GM21367 (cell line): ENCODE results near the gene C5orf47.
"Not testable (repeated sequence)": the region's sequence is repeated elsewhere in the genome, so short reads cannot be mapped to it uniquely, and the experiment has no call there.

Experiments
- ATAC-seq: cut with Tn5 transposase; IDR thresholded peaks from one replicate; pipeline ENCODE4 v1.9.1; 2021; ENCODE audit not compliant: unreplicated experiment

The C5orf47 gene

DNA sequence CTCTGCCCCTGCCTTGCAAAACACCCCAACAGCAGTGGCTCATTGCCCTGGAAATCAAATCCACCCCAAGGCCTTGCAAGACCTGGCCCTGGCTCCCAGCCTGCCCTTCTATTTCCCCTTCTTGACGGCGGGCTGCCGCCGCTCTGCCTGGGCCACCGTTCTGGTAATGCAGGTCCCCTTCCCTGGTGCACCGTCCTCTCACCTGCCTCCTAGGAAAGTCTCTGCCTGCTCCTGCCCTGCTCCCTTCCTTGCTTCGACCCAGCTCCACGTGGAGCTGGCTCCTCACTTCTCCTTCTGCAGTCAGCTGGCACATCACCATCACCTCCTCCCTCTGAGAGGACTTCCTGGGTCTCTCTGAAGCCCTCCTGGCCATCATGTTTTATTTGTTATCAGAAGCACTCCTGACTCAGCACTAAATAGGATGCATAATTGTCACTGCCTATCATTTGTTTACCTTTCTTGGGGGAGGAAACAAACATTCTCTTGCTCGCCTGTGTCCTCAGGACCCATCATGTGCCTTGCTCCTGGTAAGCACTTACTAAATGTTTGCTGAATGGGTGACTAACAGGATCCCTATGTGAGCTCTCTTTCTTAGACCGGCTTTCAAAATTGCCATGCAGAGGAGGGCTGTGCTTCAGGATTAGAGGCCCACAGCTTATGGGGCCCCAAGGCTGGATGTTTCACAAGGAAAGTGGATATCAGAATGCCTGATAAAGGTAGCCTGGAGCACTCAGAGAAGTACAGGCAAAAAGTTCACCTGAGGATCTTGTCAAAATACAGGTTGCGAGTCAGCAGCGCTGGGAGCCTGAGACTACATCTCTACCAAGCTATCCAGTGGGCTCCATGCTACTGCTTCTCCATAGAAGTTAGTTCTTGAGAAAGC lies 19.6 kb upstream of the C5orf47 start:
- ATAC-seq: no peak

DNA sequence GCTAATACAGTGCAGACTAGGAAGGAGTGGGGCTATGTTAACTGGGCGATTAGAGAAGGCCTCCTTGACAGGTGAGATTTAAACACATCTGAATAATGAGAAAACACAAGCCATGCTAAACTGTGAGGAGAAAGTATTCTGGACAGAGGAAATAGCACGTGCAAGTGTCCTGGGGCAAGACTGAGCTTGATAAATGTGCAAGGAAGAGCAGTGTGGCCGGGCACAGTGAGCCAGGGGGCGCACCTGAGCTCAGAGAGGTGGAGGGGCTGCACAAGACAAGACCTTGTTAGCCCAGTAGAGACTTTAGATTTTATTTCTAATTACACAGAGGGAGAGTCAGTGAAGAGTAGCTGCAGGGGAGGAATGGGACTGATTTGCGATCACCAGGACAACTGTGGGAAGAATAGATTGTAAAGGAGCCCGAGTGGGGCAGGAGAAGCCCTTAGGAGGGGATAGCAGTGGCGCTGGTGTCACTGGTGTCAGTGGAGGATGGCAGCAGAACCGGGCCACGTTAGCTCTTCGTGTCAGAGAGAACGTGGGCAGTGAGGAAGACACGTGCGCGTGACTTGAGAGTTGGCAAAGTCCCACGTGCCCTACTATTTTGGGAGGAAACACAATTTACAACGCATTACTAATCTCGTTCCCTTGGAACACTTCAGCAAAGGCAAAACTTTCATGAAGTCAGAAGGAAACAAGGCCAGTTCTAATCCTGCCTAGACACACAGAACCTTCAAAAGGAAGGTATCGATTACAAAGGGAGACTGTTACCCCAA lies 17.9 kb upstream of the C5orf47 start:
- no peak for ATAC-seq

DNA sequence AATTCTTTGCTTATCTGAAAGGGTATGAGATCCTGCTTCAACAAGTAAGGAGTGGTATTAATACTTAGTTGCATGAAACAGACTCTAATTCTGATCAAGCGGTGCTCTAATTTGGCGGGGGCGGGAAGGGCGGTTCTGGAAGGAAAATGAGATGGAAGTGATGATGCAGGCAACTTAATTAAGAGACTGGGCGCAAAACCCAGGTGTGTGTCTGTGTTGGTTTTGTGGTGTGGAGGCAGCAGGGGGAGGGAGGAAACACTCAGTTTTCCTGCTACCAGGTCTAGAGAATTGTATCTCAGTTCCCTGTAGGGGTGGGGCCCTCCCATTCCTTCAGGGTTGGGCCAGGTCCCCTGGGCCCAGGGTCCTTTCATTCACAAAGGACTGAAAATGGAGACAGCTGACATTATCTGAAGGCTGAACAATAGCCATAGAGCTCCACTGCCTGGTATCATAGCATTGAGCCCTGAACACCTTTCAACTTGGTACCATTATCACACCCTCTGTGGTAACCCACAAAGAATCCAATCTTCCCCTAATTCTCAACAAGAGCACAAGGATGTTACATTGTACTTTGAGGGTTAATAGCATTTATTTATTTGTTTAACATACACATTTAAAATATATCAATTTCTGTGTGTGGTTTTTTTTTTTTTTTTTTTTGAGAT lies 17.2 kb upstream of the C5orf47 start:
- ATAC-seq: no peak

DNA sequence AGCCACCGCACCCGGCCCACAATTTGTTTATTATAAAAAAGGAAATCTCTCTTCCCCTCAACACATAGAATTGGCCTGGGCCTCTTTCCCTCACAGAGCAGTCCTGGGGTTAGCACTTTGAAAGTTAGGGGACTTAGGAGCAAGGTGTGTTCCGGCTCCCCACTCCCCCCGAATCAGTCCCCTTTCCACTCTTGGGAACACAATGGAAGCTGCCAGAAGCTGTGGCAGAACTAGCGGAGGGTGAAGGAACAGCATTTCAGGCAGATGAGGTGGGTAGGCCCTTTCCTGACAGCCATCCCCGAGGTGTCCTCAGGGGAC lies 16.4 kb upstream of the C5orf47 start:
- no peak for ATAC-seq

DNA sequence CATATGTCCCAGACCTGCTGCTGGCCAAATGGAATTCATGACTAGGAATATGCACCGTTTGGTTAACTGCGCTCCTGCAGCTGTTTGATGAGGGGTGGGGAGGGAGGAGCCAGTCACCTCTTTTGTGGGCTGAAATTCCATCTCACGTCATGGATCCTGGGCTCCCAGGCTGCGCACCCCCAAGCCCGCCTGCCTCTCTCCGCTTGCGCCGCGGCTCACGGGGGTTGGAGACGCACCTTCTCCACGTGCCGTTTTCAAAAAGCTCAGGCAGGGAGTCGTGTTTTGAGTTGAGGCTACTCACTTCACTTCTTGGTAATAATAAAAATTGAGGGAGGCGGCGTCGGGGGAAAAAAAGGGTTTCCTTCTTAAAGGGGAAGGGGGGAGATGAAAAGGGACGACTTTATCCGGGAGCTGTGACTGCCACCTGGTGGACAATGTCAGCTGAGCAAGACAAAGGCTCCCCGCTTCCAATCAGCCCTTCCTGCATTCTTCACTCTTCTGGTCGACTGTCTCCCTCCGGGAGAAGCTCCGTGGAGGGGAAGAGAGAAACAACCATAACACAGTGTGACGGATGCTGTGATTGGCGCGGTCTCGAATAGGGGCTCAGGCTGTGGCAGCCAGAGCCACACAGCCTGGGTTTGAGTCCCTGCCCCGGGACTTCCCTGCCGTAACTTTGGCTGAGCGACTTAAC lies 15.9 kb upstream of the C5orf47 start:
- ATAC-seq: peak; percentile 85

DNA sequence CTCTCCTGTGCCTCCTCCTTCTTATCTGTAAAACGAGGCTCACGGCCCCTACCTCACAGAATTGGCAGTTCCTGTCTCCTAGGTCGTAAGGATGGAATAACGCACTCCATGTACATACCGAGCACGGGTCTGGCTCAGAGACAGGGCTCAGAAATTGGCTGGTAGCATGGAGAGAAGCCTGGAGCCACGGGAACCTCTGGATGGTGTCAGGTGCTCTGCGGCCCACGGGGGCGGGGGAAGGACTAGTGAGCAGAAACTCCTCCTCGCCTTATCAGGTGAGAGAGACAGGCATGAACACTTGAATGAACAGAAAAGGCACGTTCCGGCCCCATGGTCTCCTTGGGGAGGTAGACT lies 15.4 kb upstream of the C5orf47 start:
- ATAC-seq: no peak

DNA sequence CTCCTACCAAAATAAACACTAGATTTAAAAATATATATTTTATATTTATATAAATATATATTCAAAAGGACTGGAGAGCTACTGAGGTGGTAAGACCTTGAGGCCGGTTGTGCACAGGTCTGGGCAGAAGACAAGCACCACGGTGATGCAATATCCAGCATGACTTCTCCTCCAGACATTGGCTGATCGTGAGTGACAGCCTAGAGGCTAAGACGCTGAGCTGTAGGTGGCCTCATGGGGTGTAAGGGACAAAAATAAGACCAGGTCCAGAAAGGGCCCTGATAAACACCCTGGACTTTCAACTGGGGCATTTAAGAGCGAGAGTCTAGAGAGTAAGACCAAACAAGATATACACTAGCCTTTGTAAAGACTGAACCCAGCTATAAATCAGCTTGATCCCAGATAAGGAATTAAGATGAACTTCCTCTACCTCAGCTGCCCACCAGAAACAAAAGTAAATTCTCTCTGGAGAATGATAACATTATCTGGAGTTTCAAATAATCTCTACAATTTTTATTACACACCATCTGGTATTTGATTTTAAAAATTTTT lies 14.2 kb upstream of the C5orf47 start:
- no peak for ATAC-seq

DNA sequence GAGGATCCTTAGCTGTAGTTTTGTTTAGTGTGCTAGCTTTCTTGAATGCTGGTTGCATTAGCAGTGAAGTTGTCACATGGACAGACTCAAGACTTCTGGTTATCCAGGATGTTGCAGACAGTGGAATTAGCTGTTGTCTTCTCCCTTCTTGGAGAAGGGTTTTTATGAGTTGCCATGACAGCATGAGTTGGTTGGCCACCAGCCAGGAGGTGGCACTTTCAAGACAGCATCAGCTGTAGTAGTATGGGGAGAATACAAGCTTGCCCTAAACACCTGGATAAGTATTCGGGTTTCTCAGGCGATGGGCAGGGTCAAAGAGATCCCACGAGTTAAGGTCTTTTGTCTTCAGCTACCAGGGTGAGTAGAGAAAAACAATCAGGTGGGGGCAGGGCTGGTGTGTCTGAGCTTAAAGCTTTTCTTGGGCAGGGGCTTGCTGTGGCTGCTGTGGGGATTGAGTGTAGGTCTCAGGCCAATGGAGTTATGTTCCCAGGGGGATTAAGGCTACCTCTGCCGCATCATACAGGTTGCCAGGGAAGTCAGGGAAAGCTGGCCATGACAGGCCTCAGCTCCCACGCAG lies 7.7 kb upstream of the C5orf47 start:
- no peak for ATAC-seq

DNA sequence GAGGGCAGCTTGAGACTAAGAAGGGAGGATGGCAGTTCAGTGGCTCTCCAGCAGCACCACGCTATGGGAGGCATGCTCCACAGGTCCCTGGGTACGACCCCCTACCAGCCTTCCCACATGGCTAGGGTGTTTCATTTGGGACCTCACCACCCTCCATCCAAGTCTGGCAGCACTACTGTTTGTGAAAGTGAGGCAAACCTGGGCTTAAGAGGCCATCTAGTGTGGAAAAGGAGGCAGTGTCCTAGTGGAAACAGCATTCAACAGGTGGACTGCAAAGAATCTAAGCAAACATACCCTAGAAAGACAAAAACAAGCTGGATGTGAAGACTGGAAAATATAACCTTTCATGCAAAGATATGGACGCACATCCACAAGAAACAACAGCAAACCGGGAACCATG lies 4.8 kb upstream of the C5orf47 start:
- ATAC-seq: no peak

DNA sequence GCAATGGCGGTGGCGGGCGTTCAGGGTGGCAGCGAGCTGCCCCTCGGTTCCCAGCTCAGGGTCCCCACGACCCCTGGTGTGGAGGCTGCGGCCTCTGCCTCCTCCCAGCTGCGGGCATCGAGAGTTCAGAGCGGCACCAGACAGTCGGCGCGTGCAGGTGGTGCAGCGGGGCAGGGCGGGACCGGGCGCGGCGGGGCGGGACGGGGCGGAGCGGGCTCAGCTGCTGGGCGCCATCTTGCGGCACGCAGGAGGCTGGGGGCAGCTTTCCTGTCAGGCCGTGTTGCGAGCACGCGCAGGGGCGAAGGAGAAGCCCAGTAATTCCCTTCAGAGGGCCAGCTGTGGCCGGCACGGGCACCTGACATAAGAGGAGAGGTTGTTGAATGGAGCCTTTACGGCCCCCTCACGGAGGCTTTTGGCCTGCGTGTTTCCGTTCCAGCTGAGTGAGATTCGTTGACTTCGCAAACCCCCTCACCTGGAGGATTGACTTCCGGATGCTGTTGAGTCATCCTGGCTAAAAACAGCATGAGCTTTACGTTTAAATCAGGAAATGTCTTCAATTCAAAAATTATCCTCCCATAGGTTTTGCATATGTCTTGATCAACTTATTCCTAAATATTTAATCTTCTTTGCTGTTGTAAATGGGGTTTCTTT lies 587 bp downstream of the C5orf47 start:
- no peak for ATAC-seq

DNA sequence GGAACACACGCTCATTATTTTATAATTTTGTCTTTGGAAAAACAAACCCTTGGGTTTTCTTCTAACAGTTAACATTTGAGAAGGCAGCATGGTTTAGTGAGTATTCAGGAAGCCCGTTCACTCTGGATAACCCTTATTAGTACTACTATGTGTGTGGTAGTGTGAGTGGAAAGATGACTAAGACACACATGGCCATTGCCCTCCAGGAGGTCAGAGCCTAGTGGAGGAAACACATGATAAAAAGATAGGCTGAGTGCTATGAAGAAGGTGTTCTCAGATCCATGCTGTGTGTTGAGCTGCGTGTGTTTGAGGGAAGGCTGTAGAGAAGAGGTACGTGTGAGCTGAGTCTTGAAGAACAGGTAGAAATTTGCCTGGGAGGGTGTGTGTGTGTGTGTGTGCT lies 8.4 kb downstream of the C5orf47 start:
- no peak for ATAC-seq

DNA sequence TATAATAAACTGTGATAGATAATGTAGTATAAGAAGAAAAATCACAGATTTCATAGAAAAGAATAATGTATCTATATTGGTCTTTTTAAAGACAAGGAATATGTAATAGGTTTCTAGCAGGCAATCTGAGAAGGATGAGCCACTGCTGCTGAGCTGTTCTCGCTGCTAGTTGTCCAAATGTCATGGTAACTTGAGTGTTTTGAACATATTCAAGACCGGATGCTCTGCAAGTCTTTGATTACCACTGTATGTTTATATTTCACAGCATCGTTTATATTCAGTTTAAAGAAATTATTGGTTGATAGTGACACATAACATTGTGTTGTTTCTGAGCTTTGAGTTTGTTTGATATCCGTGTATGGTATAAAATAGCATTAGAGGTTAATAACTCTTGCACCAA lies 9.6 kb downstream of the C5orf47 start:
- no peak for ATAC-seq

DNA sequence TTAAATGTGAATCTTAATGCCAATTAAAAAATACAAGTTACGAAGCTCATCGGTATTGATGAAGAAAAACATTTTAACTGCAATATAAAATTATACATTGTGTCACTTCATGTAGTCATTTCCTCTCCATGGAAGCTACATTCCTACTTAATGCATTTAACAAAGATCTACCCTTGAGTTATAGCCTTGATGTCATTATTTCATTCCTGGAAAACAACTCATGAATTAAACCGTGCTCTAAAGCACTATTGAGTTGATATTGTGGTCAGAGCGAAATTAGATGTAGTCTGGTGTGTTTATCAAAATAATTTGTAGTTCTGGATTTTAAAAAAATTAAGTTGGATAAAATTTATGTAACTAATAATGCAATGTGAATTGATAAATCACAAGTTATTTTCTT lies 11.1 kb downstream of the C5orf47 start:
- ATAC-seq: no peak

DNA sequence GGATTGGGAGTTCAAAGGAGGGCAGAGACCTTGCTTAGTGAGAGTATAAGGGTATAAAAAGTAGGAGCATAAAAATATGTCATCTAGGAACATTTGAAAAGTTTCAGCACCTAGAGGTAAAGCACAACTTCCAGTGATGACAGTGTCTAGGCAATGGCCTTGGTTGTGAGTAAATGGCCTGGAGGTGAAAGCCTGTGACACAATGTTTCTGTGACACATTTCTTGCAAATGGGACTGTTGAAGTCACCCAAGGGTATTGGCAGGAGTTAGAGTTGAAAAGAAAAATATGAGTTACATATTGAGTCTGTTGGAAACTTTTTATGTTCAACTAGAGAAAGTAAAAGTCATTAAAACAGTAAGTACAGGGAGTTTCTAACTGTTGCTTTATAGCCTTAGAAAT lies 14.8 kb downstream of the C5orf47 start:
- ATAC-seq: no peak

DNA sequence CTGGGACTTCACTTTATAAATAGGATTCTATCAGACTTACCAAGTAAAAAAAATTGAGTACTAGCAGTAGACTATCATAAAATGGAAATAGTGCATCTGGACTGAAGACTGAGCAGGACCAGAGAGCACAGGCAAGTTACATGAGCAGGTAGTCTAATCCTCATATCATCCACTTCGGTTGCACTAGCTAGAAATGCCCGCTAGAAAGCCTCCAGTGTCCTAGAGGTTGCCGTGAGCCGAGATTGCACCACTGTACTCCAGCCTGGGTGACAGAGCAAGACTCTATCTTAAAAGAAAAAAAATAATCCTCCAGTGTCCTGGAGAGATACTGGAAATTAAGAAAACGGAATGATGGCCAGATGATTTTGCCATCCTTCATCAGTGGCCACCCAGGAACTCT lies 20.0 kb downstream of the C5orf47 start:
- ATAC-seq: no peak

DNA sequence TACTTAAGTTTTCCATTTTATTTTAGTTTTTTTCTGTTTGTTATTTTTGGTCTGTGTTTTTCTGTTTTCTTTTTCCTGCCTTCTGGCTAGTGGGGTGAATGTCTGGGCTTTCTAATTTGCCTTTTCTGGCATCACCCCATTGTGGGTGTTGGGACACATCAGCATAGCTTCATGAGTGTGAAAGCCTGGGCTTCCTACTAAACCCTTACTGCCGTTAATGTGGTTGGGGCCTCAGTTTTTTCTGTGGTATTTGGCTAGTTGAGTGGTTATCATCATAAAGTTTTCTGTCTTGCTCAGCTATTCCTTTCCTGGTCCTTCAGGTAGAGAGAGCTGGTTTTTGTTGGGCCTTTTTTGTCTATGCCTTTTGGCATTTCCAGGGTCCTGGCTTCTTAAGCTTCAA lies 21.4 kb downstream of the C5orf47 start:
- ATAC-seq: no peak

DNA sequence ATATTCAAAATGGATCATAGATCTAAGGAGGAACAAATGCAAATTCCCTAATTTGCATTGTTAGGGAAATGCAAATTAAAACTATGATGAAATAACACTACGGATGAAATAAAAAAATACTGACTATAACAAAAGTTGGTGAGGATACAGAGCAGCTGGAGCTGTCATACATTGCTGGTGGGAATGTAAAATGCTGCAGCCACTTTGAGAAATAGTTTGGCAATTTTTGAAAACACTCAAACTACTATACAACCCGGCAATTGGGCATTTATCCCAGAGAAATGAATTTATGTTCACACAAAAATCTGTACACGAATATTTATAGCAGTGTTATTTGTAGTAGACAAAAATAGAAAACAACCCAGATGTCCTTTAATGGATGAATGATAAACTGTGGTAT lies 22.5 kb downstream of the C5orf47 start:
- ATAC-seq: no peak

DNA sequence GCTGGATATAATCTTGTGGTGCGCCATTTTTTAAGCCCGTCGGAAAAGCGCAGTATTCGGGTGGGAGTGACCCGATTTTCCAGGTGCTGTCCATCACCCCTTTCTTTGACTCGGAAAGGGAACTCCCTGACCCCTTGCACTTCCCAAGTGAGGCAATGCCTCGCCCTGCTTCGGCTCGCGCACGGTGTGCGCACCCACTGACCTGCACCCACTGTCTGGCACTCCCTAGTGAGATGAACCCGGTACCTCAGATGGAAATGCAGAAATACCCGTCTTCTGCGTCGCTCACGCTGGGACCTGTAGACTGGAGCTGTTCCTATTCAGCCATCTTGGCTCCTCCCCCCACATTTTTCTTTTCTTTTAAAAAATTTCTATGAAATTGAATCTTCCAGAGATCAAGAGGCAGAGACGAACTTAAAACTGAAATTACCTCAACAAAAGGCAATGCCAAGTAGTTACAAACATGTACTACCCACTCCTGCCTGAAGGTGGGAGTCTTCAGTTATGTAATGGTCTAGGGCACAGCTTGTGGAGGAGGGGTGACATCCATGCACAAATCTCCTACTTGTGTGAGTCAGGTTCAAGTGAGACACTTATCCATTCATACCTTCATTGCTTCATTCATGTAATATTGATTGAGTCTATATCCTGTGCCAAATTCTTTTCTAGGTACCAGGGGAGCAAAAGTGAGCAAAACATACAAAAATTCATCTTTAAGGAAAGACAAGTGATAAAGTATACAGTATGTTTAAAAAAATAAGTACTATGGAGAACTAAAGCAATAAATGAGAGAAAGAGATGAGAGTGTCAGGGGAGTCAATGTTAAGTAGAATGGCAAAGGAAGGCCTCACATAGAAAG lies 31.3 kb downstream of the C5orf47 start:
- ATAC-seq: not testable (repeated sequence)

DNA sequence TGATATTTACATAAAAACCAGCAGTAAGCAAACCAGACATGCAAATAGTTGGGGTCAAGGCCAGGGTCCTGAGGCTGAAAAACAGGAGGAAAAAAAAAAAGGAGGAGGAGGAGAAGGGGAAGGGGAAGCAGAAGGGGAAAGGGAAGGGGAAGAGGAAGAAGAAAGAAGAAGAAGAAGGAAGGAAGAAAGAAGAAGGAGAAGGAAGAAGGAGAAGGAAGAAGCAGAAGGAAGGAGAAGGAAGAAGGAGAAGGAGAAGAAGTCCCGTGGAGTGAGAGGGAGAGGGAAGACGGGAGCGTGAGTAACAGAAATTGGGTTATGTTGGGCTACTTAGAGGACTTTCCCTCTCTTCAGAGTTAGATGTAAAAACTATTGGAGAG lies 31.9 kb downstream of the C5orf47 start:
- ATAC-seq: no peak
